GM21576 (cell line): ENCODE measurements around the gene ADPRHL1.

Experiments used
- ATAC-seq: cut with Tn5 transposase; IDR thresholded peaks from one replicate; pipeline ENCODE4 v1.9.1; 2021; ENCODE audit warnings: mild to moderate bottlenecking, moderate library complexity; ENCODE audit not compliant: unreplicated experiment

Gene ADPRHL1

GRCh38 chr13:113452942-113453901 is at the start of gene ADPRHL1:
TSS of gene ADPRHL1 (minus strand) at chr13:113453488. CDS start at chr13:113453437, 51 bp downstream.
- no peak for ATAC-seq

- ATAC-seq: no peak
Observed at GRCh38 chr13:113502686-113503085, 49.4 kb upstream of the ADPRHL1 start.

DNA sequence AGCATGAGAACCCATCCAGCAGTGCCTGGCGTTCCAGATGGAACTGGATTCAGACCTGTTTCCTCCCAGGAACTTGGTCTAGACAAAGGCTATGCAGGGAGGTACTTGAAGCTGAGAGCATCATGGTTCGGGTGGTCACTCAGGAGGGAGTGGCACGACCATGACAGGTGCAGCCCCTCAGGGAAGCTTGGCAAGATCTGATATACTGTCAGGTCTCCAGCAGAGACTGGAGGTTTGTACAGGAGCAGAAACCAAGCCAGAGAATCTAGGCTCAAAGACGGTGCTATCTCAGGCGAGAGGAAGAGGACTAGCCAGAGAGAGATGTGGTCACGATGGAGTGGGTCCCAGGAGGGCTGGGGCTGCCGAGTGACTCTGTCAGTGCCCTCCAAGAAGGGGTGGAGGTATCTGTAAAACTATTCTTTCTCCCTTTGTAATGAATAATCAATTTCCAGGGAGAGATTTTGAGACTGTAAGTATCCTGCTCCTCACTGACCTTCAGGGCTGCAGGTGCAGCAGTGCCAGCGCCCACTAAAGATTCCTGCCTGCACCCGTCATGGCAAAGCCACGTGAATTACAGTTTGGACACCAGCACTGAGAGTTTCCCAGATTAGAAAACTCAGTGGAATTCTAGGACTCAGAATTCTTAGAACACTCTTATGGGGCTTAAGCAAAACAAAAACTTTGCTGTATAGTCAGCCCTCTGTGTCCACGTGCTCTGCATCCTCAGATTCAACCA is 47.4 kb upstream of the ADPRHL1 start:
- no peak for ATAC-seq

DNA sequence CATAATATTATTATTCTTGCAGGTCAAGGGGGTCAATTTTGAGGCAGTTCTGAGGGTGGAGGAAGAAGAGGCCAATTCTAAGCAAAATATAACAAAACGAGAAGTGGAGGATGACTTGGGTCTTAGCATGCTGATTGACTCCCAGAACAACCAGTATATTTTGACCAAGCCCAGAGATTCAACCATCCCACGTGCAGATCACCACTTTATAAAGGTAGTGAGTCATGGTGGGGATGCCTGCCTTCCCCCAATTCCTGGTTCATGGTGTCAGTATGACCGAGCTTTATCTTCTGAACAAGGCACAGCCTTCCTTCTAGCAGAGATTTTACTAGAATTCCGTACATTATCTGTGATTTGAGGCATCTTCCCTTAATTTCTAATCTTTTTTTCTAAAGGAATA is 46.6 kb upstream of the ADPRHL1 start:
- ATAC-seq: no peak

DNA sequence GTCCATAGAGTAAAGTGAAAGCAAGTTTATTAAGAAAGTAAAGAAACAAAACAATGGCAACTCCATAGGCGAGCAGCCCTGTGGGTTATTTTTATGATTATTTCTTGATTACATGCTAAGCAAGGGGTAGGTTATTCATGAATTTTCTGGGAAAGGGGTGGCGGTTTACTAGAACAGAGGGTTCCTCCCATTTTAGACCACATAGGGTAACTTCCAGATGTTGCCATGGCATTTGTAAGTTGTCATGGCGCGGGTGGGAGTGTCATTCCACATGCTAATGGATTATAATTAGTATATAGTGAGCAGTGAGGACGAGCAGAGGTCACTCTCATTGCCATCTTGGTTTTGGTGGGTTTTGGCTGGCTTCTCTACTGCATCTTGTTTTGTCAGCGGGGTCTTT is 45.6 kb upstream of the ADPRHL1 start:
- ATAC-seq: no peak

DNA sequence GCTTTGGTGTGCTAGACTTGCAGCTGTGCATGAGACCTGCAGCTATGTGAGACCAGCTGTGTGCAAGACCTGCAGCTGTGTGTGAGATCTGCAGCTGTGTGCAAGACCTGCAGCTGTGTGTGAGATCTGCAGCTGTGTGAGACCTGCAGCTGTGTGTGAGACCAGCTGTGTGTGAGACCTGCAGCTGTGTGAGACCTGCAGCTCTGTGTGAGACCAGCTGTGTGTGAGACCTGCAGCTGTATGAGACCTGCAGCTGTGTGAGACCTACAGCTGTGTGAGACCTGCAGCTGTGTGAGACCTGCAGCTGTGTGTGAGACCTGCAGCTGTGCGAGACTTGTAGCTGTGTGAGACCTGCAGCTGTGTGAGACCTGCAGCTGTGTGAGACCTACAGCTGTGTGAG is 43.9 kb upstream of the ADPRHL1 start:
- ATAC-seq: no peak

- ATAC-seq: no peak
Observed at GRCh38 chr13:113495494-113496210, 42.4 kb upstream of the ADPRHL1 start.

GRCh38 chr13:113493315-113493951 is 40.1 kb upstream of the ADPRHL1 start:
- no peak for ATAC-seq

DNA sequence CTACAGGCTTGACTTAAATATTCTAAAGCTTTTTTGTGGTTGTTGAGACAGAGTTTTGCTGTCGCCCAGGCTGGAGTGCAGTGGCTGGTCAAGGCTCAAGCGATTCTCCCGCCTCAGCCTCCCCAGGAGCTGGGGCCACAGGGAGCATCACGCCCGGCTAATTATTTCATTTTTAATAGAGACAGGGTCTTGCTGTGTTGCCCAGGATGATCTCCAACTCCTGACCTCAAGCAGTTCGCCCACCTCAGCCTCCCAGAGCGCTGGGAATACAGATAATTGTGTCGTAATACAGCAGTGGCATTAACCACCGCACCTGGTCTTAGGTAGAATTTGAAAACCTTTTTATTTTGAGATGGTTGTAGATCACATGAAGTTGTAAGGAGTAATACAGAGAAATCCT is 38.7 kb upstream of the ADPRHL1 start:
- ATAC-seq: no peak

DNA sequence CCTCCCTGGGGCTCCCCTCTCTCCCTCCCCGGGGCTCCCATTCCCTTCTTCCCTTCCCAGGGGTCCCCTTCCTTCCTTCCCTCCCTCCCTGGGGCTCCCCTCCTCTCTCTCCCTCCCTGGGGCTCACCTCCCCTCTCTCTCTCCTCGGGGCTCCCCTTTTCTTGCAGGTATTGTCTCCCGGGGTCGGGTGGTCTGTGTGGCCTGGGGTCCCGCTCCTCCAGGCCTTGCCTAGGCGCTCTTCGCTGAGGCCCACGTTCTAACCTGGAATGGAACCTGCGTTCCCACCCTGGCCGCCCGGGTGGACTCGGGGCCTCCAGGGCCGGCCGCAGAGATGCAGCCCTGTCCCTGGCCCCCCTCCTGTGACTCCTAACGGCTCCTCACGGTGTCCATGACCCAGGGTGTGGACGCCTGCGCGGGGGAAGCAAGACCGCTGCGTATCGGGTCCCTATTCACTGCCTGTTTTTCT is 38.2 kb upstream of the ADPRHL1 start:
- ATAC-seq: no peak

GRCh38 chr13:113490496-113491417 is 37.5 kb upstream of the ADPRHL1 start, which contains the start of gene DCUN1D2:
TSS of gene DCUN1D2 (minus strand) at chr13:113490711. CDS start at chr13:113490669, 42 bp downstream.
- ATAC-seq: peak; percentile 69

GRCh38 chr13:113489549-113490495 is 36.5 kb upstream of the ADPRHL1 start:
- peak; percentile 17 for ATAC-seq

GRCh38 chr13:113489171-113489548 is 35.9 kb upstream of the ADPRHL1 start:
- ATAC-seq: no peak

DNA sequence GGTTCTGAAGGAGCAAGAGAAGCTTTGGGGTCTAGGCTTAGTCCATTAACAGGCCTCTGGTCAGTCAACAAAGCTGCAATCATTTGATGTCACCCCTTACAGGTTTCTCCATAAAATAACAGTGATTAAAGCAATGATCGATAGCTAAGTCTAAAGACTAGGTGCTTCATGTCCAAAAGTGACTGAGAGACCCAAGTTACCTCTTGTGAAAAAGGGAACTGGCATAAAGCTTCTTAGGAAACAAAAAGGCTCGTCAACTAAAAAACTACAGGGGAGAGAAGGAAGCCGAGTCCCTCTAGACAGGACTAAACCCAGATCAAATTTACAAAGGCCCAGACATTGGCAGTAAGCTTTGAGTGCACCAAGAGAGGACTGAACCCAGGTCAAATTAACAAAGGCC is 35.0 kb upstream of the ADPRHL1 start:
- no peak for ATAC-seq

DNA sequence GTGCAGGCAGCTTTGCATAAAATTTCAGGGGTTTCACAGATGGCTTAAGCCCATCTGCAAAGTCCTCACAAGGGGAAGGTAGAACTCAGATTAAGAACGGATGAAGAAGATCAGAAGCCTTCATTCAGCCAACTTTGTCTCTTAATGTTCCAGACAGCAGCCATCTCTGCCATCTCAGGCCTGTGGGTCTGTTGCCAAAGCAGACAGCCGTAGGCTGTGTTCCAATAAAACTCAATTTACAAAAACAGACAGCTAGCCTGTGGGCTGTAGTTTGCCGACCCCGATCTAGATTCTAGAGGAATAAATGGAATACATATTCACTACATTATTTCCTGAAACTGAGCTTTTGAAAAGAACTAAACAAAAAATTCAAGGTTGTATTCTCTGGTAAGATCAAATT is 33.4 kb upstream of the ADPRHL1 start:
- no peak for ATAC-seq

DNA sequence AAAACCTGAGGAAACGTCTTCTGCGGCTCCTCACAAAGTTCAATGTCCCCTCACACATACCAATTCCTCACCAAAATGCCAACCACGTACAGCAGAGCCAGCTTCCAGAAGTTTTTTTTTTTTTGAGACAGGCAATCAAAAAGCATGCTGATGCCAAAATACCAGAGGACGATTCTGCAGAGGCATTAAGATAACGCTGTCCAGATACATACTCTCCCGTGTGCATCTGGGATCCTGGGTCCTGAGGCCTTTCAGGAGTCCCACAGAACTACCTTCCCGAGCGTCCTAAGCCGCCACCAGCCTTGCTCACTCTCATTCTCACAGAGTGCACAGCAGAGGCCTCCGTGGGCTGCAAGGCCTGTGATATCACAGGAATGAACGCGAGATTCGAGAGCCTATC is 32.3 kb upstream of the ADPRHL1 start:
- no peak for ATAC-seq

- no peak for ATAC-seq
Observed at GRCh38 chr13:113483504-113484293, 30.4 kb upstream of the ADPRHL1 start.

GRCh38 chr13:113483081-113483480 is 29.8 kb upstream of the ADPRHL1 start:
- ATAC-seq: no peak
